ENCODE measurements around the gene DCAF15. TPM values are rescaled to one million over a fixed set of nuclear protein-coding genes. Genes with fewer than 3 reads are reported as not detected.
"Not testable (repeated sequence)": the region's sequence is repeated elsewhere in the genome, so short reads cannot be mapped to it uniquely, and the experiment has no call there.

Gene DCAF15
- polyA plus RNA-seq (ENCODE audit: insufficient read length): 20.9 TPM

DNA sequence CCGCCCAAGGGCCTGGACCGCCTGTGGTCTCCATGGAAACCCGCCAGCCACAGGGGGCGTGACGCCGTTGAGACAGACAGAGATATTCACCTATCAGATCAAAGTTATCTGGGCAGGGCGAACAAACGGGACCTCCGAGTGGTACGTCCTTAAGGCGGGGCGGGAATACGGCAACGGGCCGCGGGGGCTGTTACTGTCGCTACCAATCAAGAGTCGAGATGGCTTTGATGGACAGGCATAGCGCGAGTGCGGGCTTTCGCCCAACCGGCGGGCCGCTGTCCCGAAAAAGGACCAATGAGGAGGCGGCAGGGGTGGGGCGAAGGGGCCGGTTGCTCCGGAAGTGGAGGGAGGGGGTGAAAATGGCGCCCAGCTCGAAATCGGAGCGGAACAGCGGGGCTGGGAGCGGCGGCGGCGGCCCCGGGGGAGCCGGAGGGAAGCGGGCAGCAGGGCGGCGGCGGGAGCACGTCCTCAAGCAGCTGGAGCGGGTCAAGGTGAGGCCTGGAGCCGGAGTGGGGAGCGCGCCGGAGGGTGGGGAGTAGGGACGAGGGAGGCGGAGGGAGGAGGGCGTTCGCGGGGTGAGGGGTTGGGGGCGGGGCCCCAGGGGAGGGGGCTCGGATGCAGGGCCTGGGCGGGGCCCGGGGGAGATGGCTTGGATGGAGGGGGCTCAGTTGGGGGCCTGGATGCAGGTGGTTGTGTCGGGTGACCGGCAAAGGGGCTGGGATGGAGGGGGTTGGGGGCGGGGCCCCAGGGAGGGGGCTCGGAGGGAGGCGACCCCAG lies at the start of gene DCAF15:
TSS of gene DCAF15 (plus strand) at position 356 of the 777 bp plus-strand sequence. CDS start at position 360, 4 bp downstream.
- DNase-seq (ENCODE audit: low read depth): peak; percentile 99

- DNase-seq (ENCODE audit: low read depth): no peak
These were observed 49.2 kb upstream of the DCAF15 start for GRCh38 chr19:13902993-13903555.

GRCh38 chr19:13905634-13906520 lies 46.4 kb upstream of the DCAF15 start, which contains the start of the genes BRME1 and CC2D1A:
TSS of gene BRME1 (minus strand) at chr19:13906117. CDS start at chr19:13904892, 1,225 bp downstream.
TSS of gene CC2D1A (plus strand) at chr19:13906201. CDS start at chr19:13906442, 241 bp downstream.
- DNase-seq (ENCODE audit: low read depth): peak; percentile 67

GRCh38 chr19:13906521-13906904 lies 45.8 kb upstream of the DCAF15 start:
- DNase-seq (ENCODE audit: low read depth): no peak

- no peak for DNase-seq (ENCODE audit: low read depth)
These were observed 45.4 kb upstream of the DCAF15 start for GRCh38 chr19:13906910-13907309.

GRCh38 chr19:13908674-13909073 lies 43.6 kb upstream of the DCAF15 start:
- no peak for DNase-seq (ENCODE audit: low read depth)

DNA sequence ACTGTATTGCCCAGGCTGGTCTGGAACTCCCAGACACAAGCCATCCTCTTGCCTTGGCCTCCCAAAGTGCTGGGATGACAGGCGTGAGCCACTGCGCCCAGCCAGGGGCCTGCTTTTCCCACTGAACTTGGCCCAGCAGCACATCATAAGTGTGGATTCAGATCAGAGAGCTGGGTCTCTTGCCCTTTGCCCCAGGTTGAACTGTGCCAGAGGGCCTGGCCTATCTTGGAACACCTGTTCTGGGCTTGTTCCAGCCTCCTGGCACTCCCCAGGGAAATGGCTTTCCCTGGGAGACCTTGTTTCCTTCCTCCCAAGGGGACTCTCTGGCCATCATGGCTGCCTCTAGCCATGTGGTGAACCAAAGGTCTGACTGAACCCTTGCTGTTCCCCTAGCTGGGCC lies 42.9 kb upstream of the DCAF15 start:
- DNase-seq (ENCODE audit: low read depth): no peak

- DNase-seq (ENCODE audit: low read depth): no peak
These were observed 39.0 kb upstream of the DCAF15 start for GRCh38 chr19:13913352-13913751.

DNA sequence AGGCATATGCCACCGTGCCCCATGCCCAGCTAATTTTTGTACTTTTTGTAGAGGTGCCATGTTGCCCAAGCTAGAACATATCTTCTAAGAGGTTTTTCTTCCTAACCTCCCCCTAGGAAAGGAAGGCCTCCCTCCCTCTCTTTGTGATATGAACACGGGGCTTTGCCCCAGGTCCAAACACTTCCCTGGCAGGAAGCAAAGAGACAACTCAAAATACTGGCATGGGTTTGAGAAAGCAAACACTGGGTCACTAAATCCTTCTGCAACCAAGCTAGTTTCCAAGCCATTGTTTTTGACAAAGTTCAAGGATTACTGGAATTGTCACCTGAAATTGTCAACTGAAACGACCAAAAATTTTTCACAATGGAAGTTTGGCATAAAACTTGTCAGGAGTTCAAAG lies 37.5 kb upstream of the DCAF15 start:
- DNase-seq (ENCODE audit: low read depth): no peak

DNA sequence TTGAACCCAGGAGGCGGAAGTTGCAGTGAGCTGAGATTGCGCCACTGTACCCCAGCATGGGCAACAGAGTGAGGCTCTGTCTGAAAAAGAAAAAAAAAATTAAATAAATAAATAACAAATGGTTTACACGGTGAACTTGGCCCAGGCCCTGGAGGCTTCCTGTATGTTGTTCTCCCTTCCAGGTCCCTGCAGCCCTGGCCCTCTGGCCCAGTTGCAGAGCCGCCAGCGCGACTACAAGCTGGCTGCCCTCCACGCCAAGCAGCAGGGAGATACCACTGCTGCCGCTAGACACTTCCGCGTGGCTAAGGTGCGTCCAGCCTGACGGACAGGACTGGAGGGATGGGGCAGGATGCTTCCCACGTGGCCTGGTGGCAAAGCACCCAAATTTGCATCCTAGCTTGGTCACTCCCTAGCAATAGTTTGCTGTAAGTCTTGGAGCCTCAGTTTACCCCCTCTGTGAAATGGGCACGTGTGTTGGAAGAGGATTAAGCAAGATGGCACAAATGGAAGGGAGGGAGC lies 34.4 kb upstream of the DCAF15 start:
- no peak for DNase-seq (ENCODE audit: low read depth)

- DNase-seq (ENCODE audit: low read depth): no peak
These were observed 33.4 kb upstream of the DCAF15 start for GRCh38 chr19:13918726-13919411.

GRCh38 chr19:13920524-13920923 lies 31.8 kb upstream of the DCAF15 start:
- no peak for DNase-seq (ENCODE audit: low read depth)

DNA sequence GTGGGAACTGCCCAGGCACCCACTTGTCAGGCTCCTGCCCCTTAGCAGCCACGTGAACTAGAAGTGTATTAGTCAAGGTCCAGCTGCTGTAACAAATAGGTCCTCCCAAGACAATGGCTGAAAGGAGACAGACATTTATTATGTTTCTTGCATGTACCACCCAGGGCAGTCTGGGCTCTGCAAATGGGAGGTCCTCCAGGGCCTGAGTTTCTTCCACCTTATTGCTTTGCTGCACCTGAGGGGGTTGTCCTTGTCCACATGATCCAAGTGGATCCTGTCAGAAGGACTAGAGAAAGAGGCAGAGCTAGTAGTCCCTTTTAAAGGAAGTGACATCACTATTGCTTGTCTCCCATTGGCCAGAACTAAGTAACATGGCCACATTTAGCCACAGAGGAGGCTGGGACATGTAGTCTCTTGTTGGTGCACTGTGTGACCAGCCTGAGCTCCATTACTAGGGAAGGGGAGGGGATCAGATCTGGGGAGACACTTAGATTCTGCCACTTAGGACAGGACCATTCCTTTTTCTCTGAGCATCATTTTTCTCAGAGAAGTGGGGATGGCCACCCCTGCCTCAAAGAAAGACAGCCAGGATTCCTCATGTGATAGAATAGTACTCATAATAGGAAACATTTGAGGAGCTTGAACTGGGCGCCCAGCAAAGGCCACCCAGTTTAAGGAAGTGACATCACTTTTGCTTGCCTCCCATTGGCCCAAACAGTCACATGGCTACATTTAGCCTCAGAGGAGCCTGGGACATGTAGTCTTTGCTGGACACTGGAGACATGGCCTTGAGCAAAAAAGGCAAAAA lies 31.2 kb upstream of the DCAF15 start:
- DNase-seq (ENCODE audit: low read depth): no peak

- not testable (repeated sequence) for DNase-seq (ENCODE audit: low read depth)
These were observed 30.2 kb upstream of the DCAF15 start for GRCh38 chr19:13922118-13922517.

- DNase-seq (ENCODE audit: low read depth): no peak
These were observed 28.9 kb upstream of the DCAF15 start for GRCh38 chr19:13923194-13923987.

GRCh38 chr19:13926010-13926409 lies 26.3 kb upstream of the DCAF15 start:
- DNase-seq (ENCODE audit: low read depth): no peak

DNA sequence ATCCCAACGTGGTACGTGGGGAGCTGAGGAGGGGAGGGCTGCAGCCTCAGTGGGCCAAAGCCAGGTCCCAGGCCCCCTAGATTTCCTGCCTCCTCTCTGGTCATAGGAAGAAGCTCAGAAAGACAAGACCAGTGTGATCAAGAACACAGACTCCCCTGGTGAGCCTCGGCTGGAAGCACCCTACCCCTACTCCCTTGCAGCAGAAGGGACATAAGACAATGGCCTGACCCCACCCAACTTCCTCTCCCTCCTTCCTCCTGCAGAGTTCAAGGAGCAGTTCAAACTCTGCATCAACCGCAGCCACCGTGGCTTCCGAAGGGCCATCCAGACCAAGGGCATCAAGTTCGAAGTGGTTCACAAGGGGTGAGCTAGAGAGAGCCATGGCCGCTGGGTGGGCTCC lies 25.6 kb upstream of the DCAF15 start:
- DNase-seq (ENCODE audit: low read depth): no peak

DNA sequence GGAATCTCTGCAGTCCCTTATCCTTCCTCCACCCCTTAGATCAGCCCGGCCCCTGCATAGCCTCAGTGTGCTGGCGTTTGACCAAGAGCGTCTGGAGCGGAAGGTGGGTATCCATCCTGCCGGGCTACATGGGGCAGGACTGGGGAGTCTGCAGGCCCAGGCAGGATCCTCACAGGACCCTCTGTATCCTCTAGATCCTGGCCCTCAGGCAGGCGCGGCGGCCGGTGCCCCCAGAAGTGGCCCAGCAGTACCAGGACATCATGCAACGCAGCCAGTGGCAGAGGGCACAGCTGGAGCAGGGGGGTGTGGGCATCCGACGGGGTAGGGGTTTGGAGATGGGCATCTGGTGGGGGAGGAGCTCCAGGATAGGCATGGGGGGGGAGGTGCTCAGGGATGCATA lies 23.0 kb upstream of the DCAF15 start:
- DNase-seq (ENCODE audit: low read depth): no peak

DNA sequence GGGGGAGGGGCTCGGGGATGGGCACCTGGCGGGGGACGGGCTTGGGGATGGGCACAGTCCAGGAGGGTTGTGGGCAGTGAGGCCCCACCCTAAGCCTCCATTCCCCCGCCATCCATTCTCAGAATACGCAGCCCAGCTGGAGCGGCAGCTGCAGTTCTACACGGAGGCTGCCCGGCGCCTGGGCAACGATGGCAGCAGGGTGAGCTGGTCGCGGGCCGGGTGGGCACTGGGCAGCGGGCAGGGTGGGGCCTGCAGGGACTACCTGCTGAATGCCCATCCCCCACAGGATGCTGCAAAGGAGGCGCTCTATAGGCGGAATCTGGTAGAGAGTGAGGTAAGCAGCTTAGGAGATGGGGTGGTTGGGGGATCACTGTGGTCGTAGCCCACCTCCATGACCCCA lies 22.4 kb upstream of the DCAF15 start:
- no peak for DNase-seq (ENCODE audit: low read depth)

- DNase-seq (ENCODE audit: low read depth): no peak
These were observed 21.9 kb upstream of the DCAF15 start for GRCh38 chr19:13930402-13930801.

All from forelimb muscle (tissue), 1 donor.